Right cardiac atrium (tissue), 5 donors: ENCODE measurements around the gene PER2. TPM values are rescaled to one million over a fixed set of nuclear protein-coding genes. Genes with fewer than 3 reads are reported as not detected.

Source experiments
- ATAC-seq, 2 donors: fragments of 200-7000 bp; cut with Tn5 transposase; one replicate each; pipeline versions ENCODE4 v1.8.0 to v1.9.1; 2020; ENCODE audit warnings: moderate library complexity in 2 of 2, mild to moderate bottlenecking in 1 of 2
- DNase-seq, 3 donors: peaks; one replicate each; pipeline ENCODE4 v3.0.0-alpha.2; 2020
- H3K27ac ChIP-seq: one replicate; pipeline ENCODE4 v1.5.1; 2013; ENCODE audit warnings: mild to moderate bottlenecking, low read length, control low read depth, moderate library complexity
- H3K27me3 ChIP-seq: one replicate; pipeline ENCODE4 v1.6.1; 2013; ENCODE audit not compliant: control insufficient read depth, insufficient read depth
- H3K4me1 ChIP-seq: one replicate; pipeline ENCODE4 v1.6.1; 2013; ENCODE audit warnings: low read length; ENCODE audit not compliant: control insufficient read depth, insufficient read depth
- H3K4me3 ChIP-seq: one replicate; pipeline ENCODE4 v1.5.1; 2013; ENCODE audit warnings: low read length, control low read depth
- H3K9me3 ChIP-seq: one replicate; pipeline ENCODE4 v1.6.1; 2013; ENCODE audit warnings: low read length; ENCODE audit not compliant: control insufficient read depth
- WGBS: extraction: QIAGEN DNeasy Blood & Tissue Kit; methylation state at CpG from one replicate; pipeline ENCODE4 v1.1.7; 2013; 5-methylcytosine and 5-hydroxymethylcytosine counted together
- intact Hi-C, 4 donors: fragments of 100-400 bp; cut with DNase I; formaldehyde crosslinking; loops; one replicate each; pipeline versions ENCODE4 v1.11.0 to v1.14.0; 2022 to 2023
- polyA plus RNA-seq: library from polyadenylated mRNA; stranded (reverse); fragments of 200-250 nt; gene quantifications from one replicate; pipeline ENCODE4 v1.2.3, GENCODE V29; 2013
- total RNA-seq, 4 donors: library from RNA; stranded (reverse); fragmentation: NEBNext Ultra II Directional; extraction: Animal tissue kit (Norgen Biotek cat#: 25700); gene quantifications; one replicate each; pipeline ENCODE4 v1.2.1, GENCODE V29; 2021
- donor health status: healthy with polysubstance abuse.
- donor health status: DM: no; HTN: yes; CAD: no.
- donor health status: DM: no; HTN: no; CAD: no.
- donor health status: DM: no; HTN: yes; CAD: no; lungs with severe emphysema.
- donor health status: DM: yes; HTN: yes; CAD: no.

Gene PER2
- total and polyA plus RNA-seq, 5 donors: 3.8 to 7.2 (median 6.1) TPM

- intact Hi-C loops: no loop called here
Measured at GRCh38 chr2:238254095-238254723, 34.2 kb downstream of the PER2 start.

GRCh38 chr2:238252766-238253630, 35.4 kb downstream of the PER2 start:
- intact Hi-C loops: no loop called here
- H3K27ac ChIP-seq: no peak overlapping the region
- no peaks in the 10 kb centered on the region for H3K4me1 ChIP-seq
- no peak overlapping the region for H3K4me3 ChIP-seq
- H3K27me3 ChIP-seq: no peaks in the 10 kb centered on the region
- 95% methylated on average over 35 of the region's 35 CpGs for WGBS
- ATAC-seq: no peak
- DNase-seq: peak in 1 of 3 donors; percentile 40
- H3K9me3 ChIP-seq: no peaks in the 10 kb centered on the region

More at GRCh38 chr2:238254095-238254723, 34.2 kb downstream of the PER2 start:
- Histone ChIP-seq H3K4me3 (no peak overlapping the region), H3K4me1 (no peaks in the 10 kb centered on the region), H3K27me3 (no peaks in the 10 kb centered on the region), H3K9me3 (no peaks in the 10 kb centered on the region), H3K27ac (no peak overlapping the region)
- ATAC-seq (no peak), DNase-seq (peak in 1 of 3 donors; percentile 11)
- 69% methylated on average over 4 of the region's 4 CpGs for WGBS

GRCh38 chr2:238251986-238252385, 36.4 kb downstream of the PER2 start:
- peak in 1 of 3 donors; percentile 29 for DNase-seq
- intact Hi-C loops: no loop called here
- no peaks in the 10 kb centered on the region for H3K27me3 ChIP-seq

GRCh38 chr2:238251331-238251730, 37.1 kb downstream of the PER2 start:
- Histone ChIP-seq H3K27ac (no peak overlapping the region), H3K9me3 (no peaks in the 10 kb centered on the region), H3K4me1 (no peaks in the 10 kb centered on the region), H3K27me3 (no peaks in the 10 kb centered on the region), H3K4me3 (no peak overlapping the region)
- ATAC-seq (no peak), DNase-seq (peak in 1 of 3 donors; percentile 36)
- 96% methylated on average over 12 of the region's 12 CpGs for WGBS
- intact Hi-C loops: no loop called here

More at GRCh38 chr2:238251986-238252385, 36.4 kb downstream of the PER2 start:
- WGBS: 90% methylated on average over 11 of the region's 11 CpGs
- Histone ChIP-seq H3K4me1 (no peaks in the 10 kb centered on the region), H3K27ac (no peak overlapping the region), H3K9me3 (no peaks in the 10 kb centered on the region), H3K4me3 (no peak overlapping the region)
- no peak for ATAC-seq

DNA sequence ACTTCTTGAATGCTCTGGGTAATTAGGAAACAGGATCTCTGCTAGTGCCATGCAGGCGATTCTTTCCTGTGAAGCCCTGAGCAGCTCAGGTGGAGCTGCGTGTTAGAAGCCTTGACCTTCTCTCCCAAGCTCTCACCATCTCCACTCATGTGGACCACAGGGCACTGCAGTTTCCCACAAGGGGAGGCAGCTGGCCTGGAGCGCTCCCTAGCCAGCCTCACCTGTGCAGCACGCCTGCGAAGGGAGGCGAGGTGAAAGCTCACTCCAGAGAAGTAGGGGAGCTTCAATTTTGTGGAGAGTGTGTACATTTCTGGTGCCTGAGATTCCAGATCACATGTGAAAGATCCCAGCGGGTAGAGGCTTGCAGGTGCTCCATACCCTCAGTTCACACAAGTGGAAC, 37.5 kb downstream of the PER2 start:
- intact Hi-C loops: no loop called here
- Histone ChIP-seq H3K27me3 (no peaks in the 10 kb centered on the region), H3K9me3 (no peaks in the 10 kb centered on the region), H3K4me1 (no peaks in the 10 kb centered on the region), H3K4me3 (no peak overlapping the region), H3K27ac (no peak overlapping the region)
- 94% methylated on average over 7 of the region's 7 CpGs for WGBS
- no peak for ATAC-seq
- DNase-seq: peak in 1 of 3 donors; percentile 3

GRCh38 chr2:238247841-238248453, 40.5 kb downstream of the PER2 start:
- no peaks in the 10 kb centered on the region for H3K9me3 ChIP-seq
- WGBS: 66% methylated on average over 10 of the region's 10 CpGs
- intact Hi-C loops: no loop called here
- H3K27me3 ChIP-seq: no peaks in the 10 kb centered on the region
- peak in 1 of 3 donors; percentile 45 for DNase-seq
- ATAC-seq: no peak
- no peak overlapping the region for H3K27ac ChIP-seq
- peaks cover under 1% of the 10 kb centered on the region for H3K4me1 ChIP-seq
- no peak overlapping the region for H3K4me3 ChIP-seq

GRCh38 chr2:238247002-238247822, 41.2 kb downstream of the PER2 start:
- intact Hi-C loops: no loop called here
- DNase-seq (peak in 1 of 3 donors; percentile 28), ATAC-seq (no peak)
- no peak overlapping the region for H3K27ac ChIP-seq
- H3K4me1 ChIP-seq: peaks cover 6% of the 10 kb centered on the region
- H3K27me3 ChIP-seq: no peaks in the 10 kb centered on the region
- 85% methylated on average over 13 of the region's 13 CpGs for WGBS
- H3K4me3 ChIP-seq: no peak overlapping the region
- no peaks in the 10 kb centered on the region for H3K9me3 ChIP-seq

DNA sequence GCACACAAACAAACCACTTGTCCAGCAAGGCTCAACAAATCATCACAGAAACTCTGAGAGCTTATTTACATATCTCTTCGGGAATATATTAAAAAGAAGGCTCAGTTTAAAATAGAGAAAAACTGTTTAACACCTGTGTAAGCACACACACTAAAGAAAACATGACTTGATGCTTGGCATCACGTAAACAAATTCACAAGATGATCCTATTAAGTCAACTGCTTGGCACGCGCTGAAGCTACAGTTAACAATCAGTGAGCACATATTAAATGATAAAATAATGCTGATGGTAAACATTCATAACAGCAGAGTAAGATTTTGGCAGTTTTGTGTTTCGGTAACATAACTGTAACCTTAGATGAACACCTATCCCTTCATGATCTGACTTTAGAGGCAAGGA, 44.3 kb downstream of the PER2 start:
- 95% methylated on average over 5 of the region's 5 CpGs for WGBS
- Histone ChIP-seq H3K27ac (no peak overlapping the region), H3K27me3 (no peaks in the 10 kb centered on the region), H3K4me3 (no peak overlapping the region), H3K9me3 (no peaks in the 10 kb centered on the region), H3K4me1 (peaks cover 6% of the 10 kb centered on the region)
- intact Hi-C loops: no loop called here
- DNase-seq: no peak
- ATAC-seq: no peak

- WGBS: 84% methylated on average over 10 of the region's 10 CpGs
Measured at GRCh38 chr2:238243496-238244076, 44.8 kb downstream of the PER2 start.

GRCh38 chr2:238242731-238243495, 45.5 kb downstream of the PER2 start:
- H3K9me3 ChIP-seq: no peaks in the 10 kb centered on the region
- ATAC-seq: peak; percentile 49 to 58
- peaks cover 6% of the 10 kb centered on the region for H3K4me1 ChIP-seq
- no peaks in the 10 kb centered on the region for H3K27me3 ChIP-seq
- peak; percentile 61 to 91 (median 84) for DNase-seq
- peak overlapping the region; percentile 42 for H3K27ac ChIP-seq
- 41% methylated on average over 7 of the region's 7 CpGs for WGBS
- intact Hi-C loops: no loop called here
- H3K4me3 ChIP-seq: no peak overlapping the region

More at GRCh38 chr2:238243496-238244076, 44.8 kb downstream of the PER2 start:
- H3K27ac ChIP-seq: no peak overlapping the region
- intact Hi-C loops: no loop called here
- no peak overlapping the region for H3K4me3 ChIP-seq
- ATAC-seq (no peak), DNase-seq (peak in 1 of 3 donors; percentile 28)
- peaks cover 6% of the 10 kb centered on the region for H3K4me1 ChIP-seq
- H3K9me3 ChIP-seq: no peaks in the 10 kb centered on the region
- no peaks in the 10 kb centered on the region for H3K27me3 ChIP-seq
